SK-N-SH treated with all-trans-retinoic acid at 6 μM for 48 hours (cell line): ENCODE results near the gene EPB41.

Experiments used
- ATAC-seq: fragments of 200-7000 bp; cut with Tn5 transposase; 3 replicates; pipeline ENCODE4 v1.9.1; 2020; ENCODE audit warnings: mild to moderate bottlenecking, moderate library complexity
- ARNTL ChIP-seq: fragments of 450-650 bp; formaldehyde crosslinking; IDR thresholded peaks from 2 replicates; pipeline ENCODE4 v1.5.0; 2020; ENCODE audit warnings: low read depth, mild to moderate bottlenecking, moderate library complexity, borderline replicate concordance
- BACH2 ChIP-seq: fragments of 250-450 bp; sonication (Bioruptor Pico); IDR thresholded peaks from 2 replicates; pipeline ENCODE4 v1.9.0; 2021; ENCODE audit warnings: mild to moderate bottlenecking, borderline replicate concordance
- CSDC2 ChIP-seq: fragments of 250-450 bp; sonication (Bioruptor Pico); IDR thresholded peaks from 2 replicates; pipeline ENCODE4 v1.5.0; 2020; ENCODE audit warnings: mild to moderate bottlenecking, moderate library complexity
- ESRRG ChIP-seq: fragments of 250-450 bp; sonication (Bioruptor Pico); IDR thresholded peaks from 2 replicates; pipeline ENCODE4 v1.6.1; 2021; ENCODE audit warnings: mild to moderate bottlenecking
- GLIS3 ChIP-seq: fragments of 250-450 bp; sonication (Bioruptor Pico); IDR thresholded peaks from 2 replicates; pipeline ENCODE4 v1.5.0; 2020; ENCODE audit warnings: mild to moderate bottlenecking, moderate library complexity
- ISL1 ChIP-seq: fragments of 250-450 bp; sonication (Bioruptor Pico); IDR thresholded peaks from 2 replicates; pipeline ENCODE4 v2.1.2; 2022; ENCODE audit warnings: mild to moderate bottlenecking, moderate library complexity
- OSR1 ChIP-seq: fragments of 250-450 bp; sonication (Bioruptor Pico); IDR thresholded peaks from 2 replicates; pipeline ENCODE4 v1.8.0; 2022; ENCODE audit warnings: moderate library complexity, mild to moderate bottlenecking, inconsistent platforms
- PATZ1 ChIP-seq: fragments of 250-450 bp; sonication (Bioruptor Pico); IDR thresholded peaks from 2 replicates; pipeline ENCODE4 v1.8.0; 2020; ENCODE audit warnings: mild to moderate bottlenecking, moderate library complexity, borderline replicate concordance
- POU6F1 ChIP-seq: fragments of 250-450 bp; sonication (Bioruptor Pico); IDR thresholded peaks from 2 replicates; pipeline ENCODE4 v1.8.0; 2021; ENCODE audit warnings: low read depth, mild to moderate bottlenecking, moderate library complexity, borderline replicate concordance
- PPARA ChIP-seq: fragments of 250-450 bp; sonication (Bioruptor Pico); IDR thresholded peaks from 2 replicates; pipeline ENCODE4 v1.5.0; 2020; ENCODE audit warnings: mild to moderate bottlenecking, borderline replicate concordance
- RARB ChIP-seq: fragments of 250-450 bp; sonication (Bioruptor Pico); IDR thresholded peaks from 2 replicates; pipeline ENCODE4 v1.8.0; 2021; ENCODE audit warnings: mild to moderate bottlenecking, moderate library complexity
- SNAI2 ChIP-seq: fragments of 250-450 bp; sonication (Bioruptor Pico); IDR thresholded peaks from 2 replicates; pipeline ENCODE4 v1.5.0; 2020; ENCODE audit warnings: mild to moderate bottlenecking, moderate library complexity
- TCF4 ChIP-seq: fragments of 250-450 bp; sonication (Bioruptor Pico); IDR thresholded peaks from 2 replicates; pipeline ENCODE4 v1.8.0; 2021; ENCODE audit warnings: mild to moderate bottlenecking, moderate library complexity, borderline replicate concordance
- TOX ChIP-seq: fragments of 250-450 bp; sonication (Bioruptor Pico); IDR thresholded peaks from 2 replicates; pipeline ENCODE4 v1.8.0; 2021; ENCODE audit warnings: mild to moderate bottlenecking, moderate library complexity, borderline replicate concordance
- ZFP3 ChIP-seq: fragments of 250-450 bp; sonication (Bioruptor Pico); IDR thresholded peaks from 2 replicates; pipeline ENCODE4 v1.5.0; 2020; ENCODE audit warnings: mild to moderate bottlenecking, moderate library complexity
- ZFP30 ChIP-seq: fragments of 450-650 bp; formaldehyde crosslinking; IDR thresholded peaks from 2 replicates; pipeline ENCODE4 v1.5.0; 2022; ENCODE audit warnings: mild to moderate bottlenecking, moderate library complexity
- ZNF70 ChIP-seq: fragments of 450-650 bp; formaldehyde crosslinking; IDR thresholded peaks from 2 replicates; pipeline ENCODE4 v1.5.0; 2020; ENCODE audit warnings: mild to moderate bottlenecking, moderate library complexity
- ZNF8 ChIP-seq: fragments of 450-650 bp; formaldehyde crosslinking; IDR thresholded peaks from 2 replicates; pipeline ENCODE4 v1.5.0; 2020; ENCODE audit warnings: mild to moderate bottlenecking, moderate library complexity
- TF ChIP-seq, protein P1 (sequence below): fragments of 250-450 bp; sonication (Bioruptor Pico); IDR thresholded peaks from 2 replicates; pipeline ENCODE4 v1.5.0; 2020; ENCODE audit warnings: mild to moderate bottlenecking, moderate library complexity
- TF ChIP-seq, protein P2 (sequence below): fragments of 250-450 bp; sonication (Bioruptor Pico); IDR thresholded peaks from 2 replicates; pipeline ENCODE4 v1.5.1; 2020; ENCODE audit warnings: low read depth, mild to moderate bottlenecking, moderate library complexity

Gene EPB41

DNA sequence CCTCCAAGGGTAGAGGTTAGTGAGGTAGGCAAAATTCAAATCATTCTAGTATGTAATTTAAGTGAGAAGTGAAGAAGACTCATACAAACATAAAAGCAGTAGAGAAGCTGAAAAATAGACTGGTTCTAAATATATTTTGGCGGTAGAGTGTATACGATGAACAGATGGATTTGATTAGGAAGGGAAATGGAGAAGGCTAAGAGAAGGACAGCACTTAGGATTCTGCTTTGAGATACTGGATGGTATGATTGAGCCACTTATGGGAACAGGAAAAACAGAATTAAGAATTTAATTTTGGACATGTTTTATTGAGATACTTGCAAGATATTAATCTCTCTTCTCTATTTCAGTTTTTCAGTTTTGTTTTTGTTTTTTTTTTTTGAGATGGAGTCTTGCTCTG lies 60.1 kb downstream of the EPB41 start:
- no peak for TF ChIP-seq ZNF8 (CRISPR knock-in tag)
- TF ChIP-seq TCF4 (CRISPR knock-in tag) = peak; percentile 73
- ATAC-seq = peak; percentile 69

- no peak for ATAC-seq
- no peak for TF ChIP-seq BACH2
- no peak for TF ChIP-seq ESRRG (CRISPR knock-in tag)
- TF ChIP-seq PATZ1 = no peak
These were observed 61.9 kb downstream of the EPB41 start for GRCh38 chr1:28976248-28976647.

GRCh38 chr1:28981210-28981609 lies 66.8 kb downstream of the EPB41 start:
- no peak for TF ChIP-seq GLIS3 (CRISPR knock-in tag)
- no peak for TF ChIP-seq CSDC2 (CRISPR knock-in tag)
- ATAC-seq = no peak

- TF ChIP-seq, protein P1, sequence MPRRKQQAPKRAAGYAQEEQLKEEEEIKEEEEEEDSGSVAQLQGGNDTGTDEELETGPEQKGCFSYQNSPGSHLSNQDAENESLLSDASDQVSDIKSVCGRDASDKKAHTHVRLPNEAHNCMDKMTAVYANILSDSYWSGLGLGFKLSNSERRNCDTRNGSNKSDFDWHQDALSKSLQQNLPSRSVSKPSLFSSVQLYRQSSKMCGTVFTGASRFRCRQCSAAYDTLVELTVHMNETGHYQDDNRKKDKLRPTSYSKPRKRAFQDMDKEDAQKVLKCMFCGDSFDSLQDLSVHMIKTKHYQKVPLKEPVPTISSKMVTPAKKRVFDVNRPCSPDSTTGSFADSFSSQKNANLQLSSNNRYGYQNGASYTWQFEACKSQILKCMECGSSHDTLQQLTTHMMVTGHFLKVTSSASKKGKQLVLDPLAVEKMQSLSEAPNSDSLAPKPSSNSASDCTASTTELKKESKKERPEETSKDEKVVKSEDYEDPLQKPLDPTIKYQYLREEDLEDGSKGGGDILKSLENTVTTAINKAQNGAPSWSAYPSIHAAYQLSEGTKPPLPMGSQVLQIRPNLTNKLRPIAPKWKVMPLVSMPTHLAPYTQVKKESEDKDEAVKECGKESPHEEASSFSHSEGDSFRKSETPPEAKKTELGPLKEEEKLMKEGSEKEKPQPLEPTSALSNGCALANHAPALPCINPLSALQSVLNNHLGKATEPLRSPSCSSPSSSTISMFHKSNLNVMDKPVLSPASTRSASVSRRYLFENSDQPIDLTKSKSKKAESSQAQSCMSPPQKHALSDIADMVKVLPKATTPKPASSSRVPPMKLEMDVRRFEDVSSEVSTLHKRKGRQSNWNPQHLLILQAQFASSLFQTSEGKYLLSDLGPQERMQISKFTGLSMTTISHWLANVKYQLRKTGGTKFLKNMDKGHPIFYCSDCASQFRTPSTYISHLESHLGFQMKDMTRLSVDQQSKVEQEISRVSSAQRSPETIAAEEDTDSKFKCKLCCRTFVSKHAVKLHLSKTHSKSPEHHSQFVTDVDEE (CRISPR knock-in tag) = no peak
- TF ChIP-seq BACH2 (no peak), TOX (no peak), RARB (no peak), POU6F1 (CRISPR knock-in tag) (no peak), PATZ1 (no peak), CSDC2 (CRISPR knock-in tag) (no peak), TCF4 (CRISPR knock-in tag) (no peak), OSR1 (CRISPR knock-in tag) (no peak), PPARA (CRISPR knock-in tag) (no peak), ZNF8 (CRISPR knock-in tag) (no peak), ZFP3 (CRISPR knock-in tag) (no peak), ARNTL (CRISPR knock-in tag) (no peak), SNAI2 (CRISPR knock-in tag) (no peak), ESRRG (CRISPR knock-in tag) (no peak), GLIS3 (CRISPR knock-in tag) (no peak), ISL1 (CRISPR knock-in tag) (no peak), ZNF70 (CRISPR knock-in tag) (no peak), ZFP30 (CRISPR knock-in tag) (no peak)
- TF ChIP-seq, protein P2, sequence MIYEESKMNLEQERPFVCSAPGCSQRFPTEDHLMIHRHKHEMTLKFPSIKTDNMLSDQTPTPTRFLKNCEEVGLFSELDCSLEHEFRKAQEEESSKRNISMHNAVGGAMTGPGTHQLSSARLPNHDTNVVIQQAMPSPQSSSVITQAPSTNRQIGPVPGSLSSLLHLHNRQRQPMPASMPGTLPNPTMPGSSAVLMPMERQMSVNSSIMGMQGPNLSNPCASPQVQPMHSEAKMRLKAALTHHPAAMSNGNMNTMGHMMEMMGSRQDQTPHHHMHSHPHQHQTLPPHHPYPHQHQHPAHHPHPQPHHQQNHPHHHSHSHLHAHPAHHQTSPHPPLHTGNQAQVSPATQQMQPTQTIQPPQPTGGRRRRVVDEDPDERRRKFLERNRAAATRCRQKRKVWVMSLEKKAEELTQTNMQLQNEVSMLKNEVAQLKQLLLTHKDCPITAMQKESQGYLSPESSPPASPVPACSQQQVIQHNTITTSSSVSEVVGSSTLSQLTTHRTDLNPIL (CRISPR knock-in tag) = no peak
- ATAC-seq = no peak
These were observed 67.8 kb downstream of the EPB41 start for GRCh38 chr1:28982198-28982597.
